ENCODE data around the gene NKX3-2. TPM values are rescaled to one million over a fixed set of nuclear protein-coding genes. Genes with fewer than 3 reads are reported as not detected.

The NKX3-2 gene
- total and polyA plus RNA-seq, 2 of the 4 experiments (the other 2 are of a cell fraction) = 0.05 TPM; not detected in 1

DNA sequence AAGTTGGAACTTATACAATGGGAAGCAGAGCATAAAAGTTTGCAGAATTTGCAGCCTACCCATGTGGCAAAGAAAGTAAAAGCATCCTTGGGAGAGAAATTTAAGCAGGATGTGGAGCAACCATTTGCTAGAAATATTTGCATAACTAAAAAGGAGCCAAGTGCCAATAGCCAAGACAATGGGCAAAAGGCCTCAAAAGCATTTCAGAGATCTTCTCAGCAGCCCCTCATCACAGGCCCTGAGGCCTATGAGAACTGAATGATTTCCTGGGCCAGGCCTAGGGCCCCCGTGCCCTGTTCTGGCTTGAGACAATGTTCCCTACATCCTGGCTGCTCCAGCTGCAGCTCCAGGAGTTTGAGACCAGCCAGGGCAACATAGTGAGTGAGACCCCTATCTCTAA, 34.9 kb downstream of the NKX3-2 start:
- Histone ChIP-seq H3K36me3 (ENCODE audit: control insufficient read depth, insufficient read depth, low read length) (no peaks in the 10 kb centered on the region), H3K9me3 (ENCODE audit: control insufficient read depth, insufficient read depth, low read length) (no peaks in the 10 kb centered on the region), H3K56ac (ENCODE audit: extremely low read depth, insufficient read depth, low read length) (no peak overlapping the region), H3K4ac (ENCODE audit: low read depth, low read length) (no peak overlapping the region), H4K20me1 (ENCODE audit: insufficient read depth, low read length) (no peaks in the 10 kb centered on the region), H3K9me1 (ENCODE audit: insufficient read depth, low read length) (no peaks in the 10 kb centered on the region), H3K23ac (ENCODE audit: low read depth, low read length) (no peak overlapping the region), H2BK20ac (ENCODE audit: low read depth, low read length) (no peak overlapping the region), H3K18ac (ENCODE audit: low read depth, low read length) (no peak overlapping the region), H4K8ac (ENCODE audit: low read depth in 2 of 2, low read length in 2 of 2) (no peak overlapping the region), H2BK5ac (ENCODE audit: low read depth, low read length, poor library complexity, severe bottlenecking) (no peak overlapping the region), H3K4me3 (ENCODE audit: insufficient read depth, low read depth, low read length) (no peak overlapping the region), H2BK15ac (ENCODE audit: low read depth, low read length) (no peak overlapping the region), H3K27ac (ENCODE audit: insufficient read depth, low read length) (no peak overlapping the region), H3K9ac (ENCODE audit: low read depth, low read length) (no peak overlapping the region), H2AK5ac (ENCODE audit: low read depth, low read length) (no peak overlapping the region), H2AFZ (replicated peaks; ENCODE audit: low read length, poor library complexity) (no peak overlapping the region), H4K91ac (ENCODE audit: insufficient read depth, low read depth, low read length) (no peak overlapping the region), H3K27me3 (ENCODE audit: control insufficient read depth, insufficient read depth, low read length) (no peaks in the 10 kb centered on the region; the same call in none of the 2 replicates), H4K5ac (ENCODE audit: low read depth, low read length) (no peak overlapping the region), H3K79me1 (ENCODE audit: low read depth in 1 of 2, low read length in 2 of 2) (no peaks in the 10 kb centered on the region), H3K14ac (replicated peaks; ENCODE audit: low read depth, low read length) (no peak overlapping the region), H3K4me2 (ENCODE audit: low read depth, low read length) (no peak overlapping the region), H3K4me1 (ENCODE audit: control insufficient read depth, insufficient read depth, low read length) (no peaks in the 10 kb centered on the region), H2BK120ac (ENCODE audit: low read depth, low read length) (no peak overlapping the region), H2AK9ac (replicated peaks; ENCODE audit: low read depth, low read length, poor library complexity) (no peak overlapping the region)
- intact Hi-C loops (cut with micrococcal nuclease) (no loop called here), in situ Hi-C loops (cut with MboI; ENCODE audit: low sequenced_read_pairs) (no loop called here), dilution Hi-C loops (cut with HindIII; ENCODE audit: low sequenced_read_pairs, unreplicated experiment) (no loop called here)
- ChIA-PET POLR2A (ENCODE audit: unreplicated experiment) (no interaction called here), CTCF (no interaction called here)
- DNase-seq = no peak
- BruUV-seq (replicated peaks) = no TSS peak
- TF ChIP-seq NFE2L2 (IDR thresholded peaks at IDR 0.05; ENCODE audit: low read depth, low read length) (no peak), CEBPB (IDR thresholded peaks at IDR 0.05; ENCODE audit: low read depth, low read length) (no peak), MAZ (IDR thresholded peaks at IDR 0.05; ENCODE audit: borderline replicate concordance, low read depth, low read length) (no peak), RCOR1 (IDR thresholded peaks at IDR 0.05; ENCODE audit: insufficient replicate concordance, low read length) (no peak), FOS (IDR thresholded peaks at IDR 0.05; ENCODE audit: low read depth, low read length) (no peak), RAD21 (IDR thresholded peaks at IDR 0.05; ENCODE audit: low read length) (no peak), POLR2A (IDR thresholded peaks at IDR 0.05; ENCODE audit: low read depth, low read length) (no peak), SMC3 (IDR thresholded peaks at IDR 0.05; ENCODE audit: low read depth, low read length) (no peak), CHD1 (IDR thresholded peaks at IDR 0.05; ENCODE audit: low read depth, low read length) (no peak), RFX5 (IDR thresholded peaks at IDR 0.05; ENCODE audit: low read depth, low read length) (no peak)
- TF ChIP-seq, protein P1, sequence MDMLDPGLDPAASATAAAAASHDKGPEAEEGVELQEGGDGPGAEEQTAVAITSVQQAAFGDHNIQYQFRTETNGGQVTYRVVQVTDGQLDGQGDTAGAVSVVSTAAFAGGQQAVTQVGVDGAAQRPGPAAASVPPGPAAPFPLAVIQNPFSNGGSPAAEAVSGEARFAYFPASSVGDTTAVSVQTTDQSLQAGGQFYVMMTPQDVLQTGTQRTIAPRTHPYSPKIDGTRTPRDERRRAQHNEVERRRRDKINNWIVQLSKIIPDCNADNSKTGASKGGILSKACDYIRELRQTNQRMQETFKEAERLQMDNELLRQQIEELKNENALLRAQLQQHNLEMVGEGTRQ (IDR thresholded peaks at IDR 0.05; ENCODE audit: low read depth, low read length) = no peak
- TF ChIP-seq, protein P2, sequence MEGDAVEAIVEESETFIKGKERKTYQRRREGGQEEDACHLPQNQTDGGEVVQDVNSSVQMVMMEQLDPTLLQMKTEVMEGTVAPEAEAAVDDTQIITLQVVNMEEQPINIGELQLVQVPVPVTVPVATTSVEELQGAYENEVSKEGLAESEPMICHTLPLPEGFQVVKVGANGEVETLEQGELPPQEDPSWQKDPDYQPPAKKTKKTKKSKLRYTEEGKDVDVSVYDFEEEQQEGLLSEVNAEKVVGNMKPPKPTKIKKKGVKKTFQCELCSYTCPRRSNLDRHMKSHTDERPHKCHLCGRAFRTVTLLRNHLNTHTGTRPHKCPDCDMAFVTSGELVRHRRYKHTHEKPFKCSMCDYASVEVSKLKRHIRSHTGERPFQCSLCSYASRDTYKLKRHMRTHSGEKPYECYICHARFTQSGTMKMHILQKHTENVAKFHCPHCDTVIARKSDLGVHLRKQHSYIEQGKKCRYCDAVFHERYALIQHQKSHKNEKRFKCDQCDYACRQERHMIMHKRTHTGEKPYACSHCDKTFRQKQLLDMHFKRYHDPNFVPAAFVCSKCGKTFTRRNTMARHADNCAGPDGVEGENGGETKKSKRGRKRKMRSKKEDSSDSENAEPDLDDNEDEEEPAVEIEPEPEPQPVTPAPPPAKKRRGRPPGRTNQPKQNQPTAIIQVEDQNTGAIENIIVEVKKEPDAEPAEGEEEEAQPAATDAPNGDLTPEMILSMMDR (conservative IDR thresholded peaks at IDR 0.05; ENCODE audit: low read depth, low read length) = no peak
- TF ChIP-seq, protein P3, sequence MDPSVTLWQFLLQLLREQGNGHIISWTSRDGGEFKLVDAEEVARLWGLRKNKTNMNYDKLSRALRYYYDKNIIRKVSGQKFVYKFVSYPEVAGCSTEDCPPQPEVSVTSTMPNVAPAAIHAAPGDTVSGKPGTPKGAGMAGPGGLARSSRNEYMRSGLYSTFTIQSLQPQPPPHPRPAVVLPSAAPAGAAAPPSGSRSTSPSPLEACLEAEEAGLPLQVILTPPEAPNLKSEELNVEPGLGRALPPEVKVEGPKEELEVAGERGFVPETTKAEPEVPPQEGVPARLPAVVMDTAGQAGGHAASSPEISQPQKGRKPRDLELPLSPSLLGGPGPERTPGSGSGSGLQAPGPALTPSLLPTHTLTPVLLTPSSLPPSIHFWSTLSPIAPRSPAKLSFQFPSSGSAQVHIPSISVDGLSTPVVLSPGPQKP (IDR thresholded peaks at IDR 0.05; ENCODE audit: borderline replicate concordance, low read depth, low read length) = no peak
- no peak for ATAC-seq (ENCODE audit: low read depth)
- WGBS, 2 experiments (ENCODE audit: extremely low coverage in 2 of 2, insufficient read length in 1 of 2) = no CpG with 5 or more reads among the region's 1 CpG
